ENCODE measurements around the gene ZFY. TPM values are rescaled to one million over a fixed set of nuclear protein-coding genes. Genes with fewer than 3 reads are reported as not detected.

Gene ZFY
- not detected for total RNA-seq

DNA sequence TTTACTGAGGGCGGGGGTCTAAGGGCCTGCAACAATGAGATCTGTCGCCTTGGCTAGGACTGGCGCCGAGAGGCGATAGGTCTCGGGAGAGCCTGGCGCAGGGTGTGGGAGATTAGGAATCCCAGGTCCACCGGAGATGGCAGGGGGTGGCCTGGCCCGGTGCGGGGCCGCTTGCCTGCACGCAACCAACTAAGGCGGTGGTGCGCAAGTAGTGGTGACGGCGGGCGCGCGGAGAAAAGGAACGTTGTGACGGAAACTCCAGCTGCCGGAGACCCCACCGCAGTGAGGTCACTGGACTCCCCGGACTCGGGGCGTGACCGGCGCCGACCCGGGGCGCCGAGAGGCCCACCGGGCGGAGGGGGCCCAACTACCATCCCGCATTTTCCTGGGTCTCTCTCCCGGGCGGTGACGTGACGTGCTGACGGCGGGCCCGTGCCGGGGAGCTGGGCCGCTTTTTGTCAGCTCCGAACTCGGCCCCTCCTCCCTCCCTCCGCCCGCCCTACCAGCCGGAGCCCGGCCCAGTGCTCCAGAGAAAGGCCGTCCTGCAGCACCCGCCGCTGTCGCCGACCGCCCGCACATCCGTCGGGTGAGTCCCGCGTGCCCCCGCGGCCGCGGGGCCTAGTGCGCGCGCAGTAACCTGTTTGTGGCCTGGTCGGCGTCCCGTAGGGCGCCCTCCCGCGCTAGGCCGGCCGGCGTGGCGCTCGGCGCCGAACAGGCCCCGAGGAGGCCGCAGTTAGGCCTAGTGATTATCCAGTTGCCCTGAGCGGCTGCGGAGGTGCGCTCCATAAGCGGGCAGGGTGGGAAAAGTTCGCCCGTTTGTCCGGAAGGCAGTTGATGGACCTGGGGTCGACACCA, at the start of gene ZFY:
TSS of gene ZFY (plus strand) at position 521 of the 855 bp plus-strand sequence. CDS start 18,556 bp downstream, outside the sequence.

Other genes starting within 250 kb of the ZFY start
- gene SRY, start 147.7 kb upstream of the ZFY start, total RNA-seq, result not detected
- not detected for gene RPS4Y1, start 93.8 kb upstream of the ZFY start, total RNA-seq

Measured in camera-type eye (tissue), 1 donor.